ENCODE data around the gene SDF2L1. TPM values are rescaled to one million over a fixed set of nuclear protein-coding genes. Genes with fewer than 3 reads are reported as not detected.
"Not testable (repeated sequence)": the region's sequence is repeated elsewhere in the genome, so short reads cannot be mapped to it uniquely, and the experiment has no call there.

The SDF2L1 gene
- total RNA-seq, 1 donor from 2014 or later: 61.4 TPM

DNA sequence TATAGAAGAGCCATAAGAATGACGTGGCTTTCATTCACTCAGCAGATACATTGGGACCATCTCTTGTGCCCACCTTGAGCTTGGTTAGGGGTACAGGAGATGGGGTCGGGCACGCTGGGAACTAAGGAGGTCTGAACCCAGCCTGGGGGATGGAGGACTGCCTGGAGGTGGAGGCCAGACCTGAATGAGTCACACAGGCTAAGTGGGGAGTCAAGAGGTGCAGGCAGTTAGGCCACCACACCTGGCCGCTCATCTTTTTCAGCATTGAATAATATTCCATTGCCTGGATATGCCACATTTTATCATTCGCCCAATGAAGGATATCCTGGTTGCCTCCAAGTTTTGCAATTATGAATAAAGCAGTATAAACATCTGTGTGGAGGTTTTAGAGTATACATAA is 19.9 kb downstream of the SDF2L1 start:
- DNase-seq (ENCODE audit: low spot score): no peak

DNA sequence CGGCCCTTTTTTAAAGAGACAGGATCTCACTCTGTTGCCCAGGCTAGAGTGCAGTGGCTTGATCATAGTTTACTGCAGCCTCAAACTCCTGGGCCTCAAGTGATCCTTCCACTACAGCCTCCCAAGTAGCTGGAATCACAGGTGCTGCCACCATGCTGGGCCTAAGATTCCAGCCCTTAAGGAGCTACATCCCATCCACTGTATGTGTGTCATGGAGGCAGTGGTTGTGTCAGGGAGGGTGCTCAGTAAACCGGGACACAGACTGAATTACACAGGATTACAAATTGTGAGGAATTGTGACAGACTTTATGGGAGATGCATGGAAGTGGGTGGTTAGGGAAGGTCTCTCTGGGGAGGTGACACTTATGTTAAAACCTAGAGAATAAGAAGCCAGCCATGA is 21.6 kb downstream of the SDF2L1 start:
- DNase-seq (ENCODE audit: low spot score): no peak

DNA sequence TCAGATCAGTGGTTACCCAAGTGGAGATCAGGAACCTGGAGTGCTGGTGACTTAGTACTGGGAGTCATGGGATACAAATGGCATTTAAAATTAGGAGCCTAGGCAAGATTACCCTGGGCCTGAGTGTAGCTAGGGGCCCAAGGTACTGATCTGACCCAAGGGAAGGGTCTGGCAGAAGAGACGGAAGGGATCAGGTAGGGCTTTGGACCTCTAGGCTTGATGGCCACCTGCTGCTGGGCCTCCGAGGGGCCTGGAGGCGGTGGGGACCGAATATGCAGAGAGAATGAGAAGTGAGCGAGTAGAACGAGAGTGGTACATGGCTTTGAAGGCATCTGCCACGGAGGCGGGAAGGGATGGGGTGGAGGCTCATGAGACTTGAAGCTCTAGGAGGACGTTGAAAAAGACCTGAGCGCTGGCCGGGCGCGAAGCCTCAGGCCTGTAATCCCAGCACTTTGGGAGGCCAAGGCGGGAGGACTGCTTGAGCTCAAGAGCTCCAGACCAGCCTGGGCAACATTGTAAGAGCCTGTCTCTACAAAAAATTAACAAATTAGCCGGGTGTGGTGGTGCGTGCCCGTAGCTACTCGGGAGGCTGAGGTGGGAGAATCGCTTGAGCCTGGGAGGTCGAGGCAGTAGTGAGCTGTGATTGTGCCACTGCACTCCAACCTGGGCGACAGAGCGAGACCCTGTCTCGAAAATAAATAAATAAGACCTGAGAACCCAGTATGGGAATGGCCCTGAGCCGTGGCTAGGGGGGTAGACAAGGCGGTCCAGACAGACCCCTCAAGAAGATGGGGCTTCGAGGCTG is 23.1 kb downstream of the SDF2L1 start:
- no peak for DNase-seq (ENCODE audit: low spot score)

DNA sequence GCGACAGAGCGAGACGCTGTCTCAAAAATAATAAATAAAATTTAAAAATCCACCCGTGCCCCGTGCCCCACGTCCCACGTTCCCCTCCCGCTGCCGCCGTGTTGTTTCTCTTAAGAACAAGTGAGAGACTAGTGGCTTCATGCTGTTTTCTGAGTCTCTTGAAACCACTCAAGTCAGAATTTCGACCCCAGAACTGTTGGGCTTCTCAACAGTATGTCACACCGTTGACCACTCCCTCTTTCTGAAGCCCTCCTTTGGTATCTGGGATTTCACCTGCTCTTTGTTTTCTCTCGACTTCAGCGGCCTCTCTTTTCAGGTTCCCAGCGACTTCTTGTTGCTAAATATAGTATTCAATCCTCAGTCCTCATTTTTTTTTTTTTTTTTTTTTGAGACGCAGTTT is 24.7 kb downstream of the SDF2L1 start:
- DNase-seq (ENCODE audit: low spot score): no peak

DNA sequence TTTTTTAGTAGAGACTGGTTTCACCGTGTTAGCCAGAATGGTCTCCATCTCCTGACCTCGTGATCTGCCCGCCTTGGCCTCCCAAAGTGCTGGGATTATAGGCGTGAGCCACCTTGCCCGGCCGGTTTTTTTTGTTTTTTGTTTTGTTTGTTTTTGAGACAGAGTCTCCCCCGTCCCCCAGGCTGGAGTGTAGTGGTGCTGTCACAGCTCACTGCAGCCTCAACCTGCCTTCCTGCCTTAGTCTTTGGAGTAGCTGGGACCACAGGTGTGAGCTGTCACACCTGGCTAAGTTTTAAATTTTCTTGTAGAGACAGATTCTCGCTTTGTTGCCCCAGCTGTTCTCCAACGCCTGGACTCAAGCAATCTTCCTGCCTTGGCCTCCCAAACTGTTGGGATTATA is 26.9 kb downstream of the SDF2L1 start:
- DNase-seq (ENCODE audit: low spot score): no peak

DNA sequence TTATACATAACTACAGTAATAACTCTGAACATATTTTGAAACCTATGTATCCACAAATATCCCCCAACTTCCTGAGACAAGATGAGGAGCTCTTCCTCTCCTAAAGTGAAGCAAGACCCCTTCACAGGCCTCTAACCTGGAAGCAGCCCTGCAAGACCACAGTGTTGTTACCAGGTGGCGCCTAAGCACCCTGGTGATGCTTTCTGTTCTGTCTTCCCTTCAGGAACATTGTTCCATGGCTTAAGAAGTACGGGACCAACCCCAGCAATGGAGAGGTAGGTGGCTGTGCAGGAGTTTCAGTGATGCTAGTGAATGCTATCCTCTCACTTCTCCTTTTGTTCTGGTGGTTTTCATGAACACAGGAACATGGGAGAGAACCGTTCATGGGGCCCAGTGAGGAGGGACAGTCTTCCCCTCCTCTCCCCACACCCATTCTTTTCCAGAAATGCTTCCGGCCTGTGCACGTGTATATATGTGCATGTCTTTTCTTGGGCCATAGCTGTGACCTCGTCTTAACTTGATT is 30.1 kb downstream of the SDF2L1 start:
- DNase-seq (ENCODE audit: low spot score): no peak

DNA sequence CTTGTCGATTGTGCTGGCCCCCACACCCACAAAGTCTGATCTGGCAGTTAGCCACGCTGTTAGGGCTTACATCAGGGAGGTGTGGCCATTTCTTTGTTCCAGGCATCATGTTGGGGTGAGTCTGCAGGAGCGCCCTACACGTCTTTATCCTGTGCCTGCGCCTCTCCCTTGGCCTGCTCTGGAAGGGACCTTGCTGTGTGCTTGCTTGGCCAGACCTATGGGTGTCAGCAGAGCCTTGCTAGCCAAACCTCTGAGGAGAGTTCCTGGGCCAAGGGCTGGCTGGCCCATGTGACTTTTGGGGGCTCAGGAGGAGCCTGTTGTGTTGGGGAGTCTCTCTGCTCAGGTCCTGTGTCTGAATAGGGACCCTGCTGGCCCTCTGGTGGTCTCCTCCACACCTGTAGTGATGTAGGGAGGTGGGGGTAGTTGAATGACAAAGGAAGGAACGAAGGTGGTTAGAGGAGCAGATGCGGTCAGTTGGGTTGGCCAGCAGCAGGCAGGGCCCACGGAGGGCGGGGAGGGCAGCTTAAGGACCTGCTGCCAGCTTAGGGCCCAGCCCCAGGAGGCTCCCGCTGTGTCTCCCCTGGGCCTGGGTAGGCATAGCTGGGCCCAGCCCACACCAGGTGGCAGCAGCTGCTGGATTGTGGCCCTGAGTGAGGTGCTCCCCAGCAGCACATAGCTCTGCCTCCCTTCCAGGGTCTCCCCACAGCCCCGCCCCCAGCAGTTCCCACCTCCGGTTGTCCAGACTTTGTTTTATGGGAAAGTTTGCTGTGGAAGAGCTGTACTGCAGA is 31.6 kb downstream of the SDF2L1 start:
- DNase-seq (ENCODE audit: low spot score): no peak

DNA sequence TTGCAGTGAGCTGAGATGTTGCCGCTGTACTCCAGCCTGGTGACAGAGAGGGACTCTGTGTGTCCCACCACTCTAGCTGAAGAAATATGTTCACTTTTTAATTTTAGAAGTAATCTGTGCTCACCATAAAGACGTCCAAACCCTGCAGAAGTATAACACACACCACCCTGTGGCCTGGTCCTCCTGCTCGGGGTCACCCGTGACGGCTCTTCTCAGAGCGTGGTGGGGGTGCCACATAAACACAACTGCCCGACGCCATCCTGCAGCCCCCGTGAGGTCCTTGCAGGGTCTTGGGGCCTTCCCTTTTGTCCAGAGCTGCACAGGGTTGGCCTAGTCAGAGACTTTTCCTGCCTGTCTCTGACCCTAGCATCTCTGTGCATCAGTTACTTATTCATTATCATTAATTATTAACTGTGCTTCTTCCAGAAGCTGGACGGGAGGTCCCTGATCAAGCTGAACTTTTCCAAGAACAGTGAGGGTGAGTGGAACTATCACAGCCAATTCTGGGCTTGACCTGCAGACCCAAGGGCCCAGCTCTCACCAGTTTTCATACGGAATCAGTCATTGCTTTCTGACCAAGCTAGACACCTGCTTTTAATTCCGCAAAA is 32.6 kb downstream of the SDF2L1 start:
- no peak for DNase-seq (ENCODE audit: low spot score)

DNA sequence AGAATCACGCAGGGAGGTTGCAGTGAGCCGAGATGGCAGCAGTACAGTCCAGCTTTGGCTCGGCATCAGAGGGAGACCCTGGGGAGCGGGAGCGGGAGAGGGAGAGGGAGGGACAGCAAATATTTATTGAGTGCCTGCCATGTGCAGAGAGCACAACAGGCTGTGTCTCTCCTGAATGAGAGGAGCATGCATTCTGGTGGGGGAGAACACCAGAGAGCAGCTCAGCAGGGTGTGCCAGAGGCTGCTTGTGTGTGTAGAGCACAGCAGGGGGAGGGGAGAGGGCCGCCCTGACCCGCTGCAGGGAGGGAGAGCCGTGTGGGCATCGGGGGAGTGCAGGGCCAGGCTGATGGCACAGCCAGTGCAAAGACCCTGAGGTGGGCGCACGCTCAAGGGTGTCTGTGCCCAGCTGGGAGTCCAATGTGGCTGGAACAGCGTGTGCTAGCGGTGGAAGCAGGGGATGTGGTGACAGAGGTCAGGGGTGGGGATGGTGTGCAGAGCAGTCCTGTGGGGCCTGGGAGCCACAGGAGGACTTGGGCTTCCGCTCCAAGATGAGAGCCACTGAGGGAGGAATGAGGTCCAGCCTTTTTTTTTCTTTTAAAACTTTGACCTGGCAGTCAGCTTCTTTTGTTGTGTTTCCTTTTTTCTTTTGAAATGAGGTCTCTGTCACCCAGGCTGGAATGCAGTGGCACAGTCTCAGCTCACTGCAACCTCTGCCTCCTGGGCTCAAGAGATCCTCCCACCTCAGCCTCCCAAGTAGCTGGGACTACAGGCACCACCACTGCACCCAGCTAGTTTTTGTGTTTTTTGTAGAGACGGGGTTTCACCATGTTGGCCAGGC is 35.7 kb downstream of the SDF2L1 start:
- DNase-seq (ENCODE audit: low spot score): no peak

DNA sequence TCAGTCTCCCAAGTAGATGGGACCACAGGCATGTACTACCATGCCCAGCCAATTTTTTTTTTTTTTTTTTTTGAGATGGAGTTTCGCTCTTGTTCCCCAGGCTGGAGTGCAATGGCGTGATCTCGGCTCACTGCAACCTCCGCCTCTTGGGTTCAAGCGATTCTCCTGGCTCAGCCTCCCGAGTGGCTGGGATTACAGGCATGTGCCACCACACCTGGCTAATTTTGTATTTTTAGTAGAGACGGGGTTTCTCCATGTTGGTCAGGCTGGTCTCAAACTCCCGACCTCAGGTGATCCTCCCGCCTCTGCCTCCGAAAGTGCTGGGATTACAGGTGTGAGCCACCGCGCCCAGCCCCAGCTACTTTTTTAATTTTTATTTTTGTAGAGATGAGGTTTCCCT is 36.7 kb downstream of the SDF2L1 start:
- DNase-seq (ENCODE audit: low spot score): not testable (repeated sequence)

DNA sequence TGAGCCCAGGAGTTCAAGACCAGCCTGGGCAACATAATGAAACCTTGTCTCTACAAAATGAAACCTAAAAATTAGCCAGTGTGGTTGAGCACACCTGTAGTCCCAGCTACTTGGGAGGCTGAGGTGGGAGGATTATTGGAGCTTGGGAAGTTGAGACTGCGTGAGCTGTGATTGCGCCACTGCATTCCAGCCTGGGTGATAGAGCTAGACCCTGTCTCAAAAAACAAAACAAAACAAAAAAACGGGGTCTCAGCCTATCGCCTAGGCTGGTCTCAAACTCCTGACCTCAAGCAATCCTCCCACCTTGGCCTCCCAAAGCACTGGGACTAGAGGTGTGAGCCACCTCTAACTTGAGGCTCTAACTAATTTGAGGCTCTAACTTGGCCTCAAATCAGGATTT is 37.3 kb downstream of the SDF2L1 start:
- DNase-seq (ENCODE audit: low spot score): no peak

DNA sequence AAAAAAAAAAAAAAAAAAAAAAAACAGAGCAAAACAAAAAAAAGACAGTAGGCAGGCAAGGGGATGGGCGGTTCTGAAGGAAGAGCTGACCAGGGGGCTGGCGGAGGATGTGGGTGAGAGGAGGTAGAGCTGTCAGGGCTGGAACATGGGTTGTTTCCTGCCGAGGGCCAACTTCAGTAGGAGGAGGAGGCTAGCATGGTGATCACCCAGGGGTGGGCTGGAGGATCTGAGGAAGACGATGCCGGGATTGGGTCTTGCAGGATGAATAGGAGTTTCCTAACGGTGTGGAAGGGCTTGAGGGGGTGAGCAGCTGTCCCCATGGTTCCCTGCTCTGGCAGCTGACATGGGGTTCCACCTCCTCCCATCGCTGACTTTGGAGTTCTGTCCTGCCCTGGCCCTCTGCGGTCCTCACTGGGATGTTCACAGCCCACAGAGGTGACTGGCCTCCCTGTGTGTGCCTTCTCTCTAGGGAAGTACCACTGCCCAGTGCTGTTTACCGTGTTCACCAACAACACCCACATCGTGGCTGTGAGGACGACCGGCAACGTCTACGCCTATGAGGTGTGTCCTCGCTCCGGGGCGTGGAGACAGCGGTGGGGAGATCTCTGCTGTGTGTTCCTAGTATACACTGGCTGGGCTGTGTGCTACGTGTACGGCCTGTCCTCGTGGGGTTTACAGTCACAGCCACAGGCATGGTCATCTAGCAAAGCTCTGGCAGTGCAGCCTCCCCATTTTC is 38.9 kb downstream of the SDF2L1 start:
- DNase-seq (ENCODE audit: low spot score): no peak

DNA sequence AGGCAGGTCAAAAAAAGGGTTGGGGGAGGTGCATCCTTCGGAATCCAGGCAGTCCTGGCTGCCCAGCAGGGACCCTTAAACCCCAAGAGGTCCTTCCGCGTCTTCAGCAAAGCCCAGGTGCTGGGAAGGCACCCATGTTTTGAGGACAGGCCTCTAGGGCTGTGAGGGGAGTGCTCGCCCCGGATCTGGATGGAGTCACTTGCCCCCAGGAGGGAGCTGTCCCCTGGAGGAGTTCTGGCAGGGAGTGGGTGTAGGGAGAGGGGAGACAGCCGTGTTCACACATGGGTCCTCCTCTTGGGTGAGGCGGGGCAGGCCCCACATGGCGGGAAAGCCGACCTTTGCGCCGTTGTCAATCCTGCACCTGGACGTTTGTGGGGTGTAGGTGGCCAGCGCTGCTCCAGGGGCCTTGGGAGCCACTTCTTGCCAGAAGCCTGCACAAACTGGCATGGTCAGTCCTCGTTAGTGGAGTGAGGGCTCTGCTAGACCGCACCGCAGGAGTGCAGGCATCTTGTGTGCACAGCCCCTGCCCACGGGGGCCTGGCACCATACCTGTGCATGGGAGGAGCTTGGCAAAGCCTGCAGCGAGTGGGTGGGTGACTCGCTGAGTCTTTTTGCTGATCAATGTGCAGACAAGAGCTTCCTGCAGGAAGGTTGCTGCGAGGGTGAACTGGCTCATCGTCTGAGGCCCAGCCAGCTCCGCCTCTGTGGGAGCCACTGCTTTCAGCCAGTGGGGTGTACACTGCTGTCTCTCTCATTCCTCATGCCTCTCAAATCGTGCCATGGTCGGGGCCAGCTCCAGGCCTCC is 39.7 kb downstream of the SDF2L1 start:
- DNase-seq (ENCODE audit: low spot score): no peak

DNA sequence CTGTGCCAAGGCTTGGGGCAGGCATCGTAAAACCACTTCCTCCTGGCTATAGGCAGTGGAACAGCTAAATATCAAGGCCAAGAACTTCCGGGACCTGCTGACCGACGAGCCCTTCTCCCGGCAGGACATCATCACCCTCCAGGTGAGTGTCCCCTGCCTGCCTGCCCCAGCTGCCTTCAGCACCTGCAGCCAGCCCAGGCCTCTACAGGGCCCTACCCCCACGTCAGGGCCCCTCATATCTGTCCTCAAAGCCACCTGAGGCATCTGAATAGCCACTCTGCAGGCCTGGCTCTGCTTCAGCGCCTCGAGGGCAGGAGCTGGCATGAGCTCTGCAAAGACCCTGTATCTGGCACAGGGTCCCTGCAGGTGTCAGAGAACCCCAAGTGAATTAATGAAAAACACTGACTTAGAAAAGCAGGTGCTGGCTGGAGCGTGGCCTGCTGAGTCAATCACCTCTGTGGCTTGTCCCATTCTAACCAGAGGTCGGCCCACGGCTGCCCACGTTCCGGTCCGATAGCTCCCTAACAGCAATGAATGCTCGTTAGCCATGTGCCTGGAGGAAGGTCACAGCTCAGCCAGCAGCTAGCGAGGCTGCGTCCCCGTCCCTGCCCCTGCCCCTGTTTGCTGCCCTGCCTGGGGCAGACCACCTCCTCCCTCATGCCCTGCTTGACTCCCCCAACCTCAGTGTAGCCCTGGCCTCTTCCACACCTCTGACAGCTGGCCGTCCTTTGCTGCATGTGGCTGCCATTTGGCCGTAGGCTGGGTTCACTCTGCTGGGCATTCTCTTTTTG is 40.5 kb downstream of the SDF2L1 start:
- no peak for DNase-seq (ENCODE audit: low spot score)

DNA sequence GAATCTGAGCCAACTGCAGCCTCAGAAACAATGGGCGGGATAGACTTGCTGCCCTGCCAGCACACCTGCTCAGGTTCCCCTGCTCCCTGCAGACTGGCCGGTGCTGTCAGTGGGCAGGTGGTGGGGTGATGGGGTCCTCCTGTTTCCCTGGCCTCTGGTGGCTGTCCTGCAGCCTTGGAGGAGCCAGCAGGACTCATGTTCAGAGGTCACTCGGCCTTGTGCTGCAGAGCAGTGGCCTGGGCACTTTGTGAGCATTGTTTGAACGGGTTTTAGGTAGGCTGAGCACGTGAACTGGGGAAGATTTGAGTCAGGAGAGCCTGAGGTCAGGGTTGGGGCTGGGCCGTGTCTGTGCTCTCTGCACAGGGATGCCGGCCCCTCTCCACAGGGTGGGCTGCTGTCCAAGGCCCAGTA is 41.3 kb downstream of the SDF2L1 start:
- no peak for DNase-seq (ENCODE audit: low spot score)

DNA sequence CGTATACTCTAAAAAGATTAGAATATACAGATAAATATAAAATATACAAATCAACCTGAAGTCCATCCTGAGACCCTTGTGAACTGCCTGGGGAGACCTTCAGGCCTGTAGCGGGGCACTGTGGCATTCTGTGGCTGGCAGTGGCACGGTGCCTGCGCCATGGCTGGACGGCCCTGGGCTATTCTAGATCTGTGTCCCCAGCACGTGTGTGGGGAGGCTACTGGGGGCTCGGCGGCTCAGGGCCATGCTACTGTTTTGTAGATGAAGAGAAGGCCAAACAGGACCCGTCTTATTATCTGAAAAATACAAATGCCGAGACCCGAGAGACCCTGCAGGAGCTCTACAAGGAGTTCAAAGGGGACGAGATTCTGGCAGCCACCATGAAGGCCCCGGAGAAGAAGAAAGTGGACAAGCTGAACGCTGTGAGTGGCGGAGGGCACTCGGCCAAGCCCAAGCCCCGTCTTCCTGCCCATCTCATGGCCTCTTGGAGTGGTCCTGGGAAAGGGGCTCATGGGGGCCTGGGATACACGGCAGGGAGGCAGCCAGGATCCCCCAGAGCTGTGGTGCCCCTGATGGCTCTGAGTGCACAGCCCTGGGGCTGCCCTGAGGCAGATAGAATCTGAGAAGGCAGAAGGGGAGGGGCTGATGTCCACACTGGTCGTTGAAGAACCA is 42.5 kb downstream of the SDF2L1 start:
- DNase-seq (ENCODE audit: low spot score): no peak

DNA sequence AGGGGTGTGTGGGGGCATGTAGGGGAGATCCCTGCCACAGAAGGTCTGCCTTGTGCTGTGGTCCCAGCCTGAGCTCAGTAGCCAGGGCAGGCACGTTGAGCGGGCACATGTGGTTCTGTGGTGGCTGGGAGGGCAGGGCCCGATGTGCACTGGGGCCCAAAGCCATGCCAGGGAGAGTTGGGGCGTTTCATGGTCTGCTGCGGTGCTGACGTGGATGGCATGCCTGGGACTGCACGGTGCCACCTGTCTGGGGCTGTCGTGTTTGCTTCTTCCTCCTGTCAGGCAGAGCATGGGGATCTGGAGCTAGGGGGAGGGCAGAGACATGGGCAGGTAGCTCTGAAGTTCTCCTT is 43.0 kb downstream of the SDF2L1 start:
- no peak for DNase-seq (ENCODE audit: low spot score)

DNA sequence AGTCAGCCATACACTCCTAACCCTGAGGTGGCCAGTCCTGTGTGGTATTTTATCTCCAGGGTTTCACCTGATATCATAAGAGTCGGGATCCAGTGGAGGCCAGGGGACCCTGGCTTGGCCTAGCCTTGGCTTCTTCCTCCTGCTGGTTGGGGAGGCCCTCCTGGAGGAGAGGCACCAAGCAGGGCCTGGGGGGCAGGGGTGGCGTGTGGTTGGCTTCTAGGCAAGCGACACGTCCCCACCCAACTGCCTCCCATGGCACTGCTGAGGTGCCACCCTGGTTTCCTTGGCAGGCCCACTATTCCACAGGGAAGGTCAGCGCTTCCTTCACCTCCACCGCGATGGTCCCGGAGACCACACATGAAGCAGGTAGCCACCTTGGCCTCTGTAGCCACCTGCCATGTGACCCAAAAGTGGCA is 44.1 kb downstream of the SDF2L1 start:
- DNase-seq (ENCODE audit: low spot score): no peak
